Measurements from ENCODE around the gene BNC2.

GRCh38 chr9:16652582-16652981 lies 217.9 kb downstream of the BNC2 start:
- TF ChIP-seq, protein P1, sequence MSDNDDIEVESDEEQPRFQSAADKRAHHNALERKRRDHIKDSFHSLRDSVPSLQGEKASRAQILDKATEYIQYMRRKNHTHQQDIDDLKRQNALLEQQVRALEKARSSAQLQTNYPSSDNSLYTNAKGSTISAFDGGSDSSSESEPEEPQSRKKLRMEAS (IDR thresholded peaks at IDR 0.05): no peak
- TF ChIP-seq CEBPB (IDR thresholded peaks at IDR 0.05) (no peak), RAD21 (IDR thresholded peaks at IDR 0.05; ENCODE audit: low read depth) (no peak), EP300 (IDR thresholded peaks at IDR 0.05; ENCODE audit: borderline replicate concordance) (no peak), USF1 (IDR thresholded peaks at IDR 0.05) (no peak), FOXM1 (IDR thresholded peaks at IDR 0.05; ENCODE audit: borderline replicate concordance, low read depth) (no peak), TEAD4 (IDR thresholded peaks at IDR 0.05) (no peak), REST (IDR thresholded peaks at IDR 0.05; ENCODE audit: low read depth) (no peak), EGR1 (IDR thresholded peaks at IDR 0.05) (no peak), TAF1 (IDR thresholded peaks at IDR 0.05; ENCODE audit: low read depth) (no peak), YY1 (IDR thresholded peaks at IDR 0.05; ENCODE audit: low read depth) (no peak)

All from Ishikawa (cell line).